ENCODE measurements around the gene TM7SF2.
"Not testable (repeated sequence)": the region's sequence is repeated elsewhere in the genome, so short reads cannot be mapped to it uniquely, and the experiment has no call there.

Gene TM7SF2

GRCh38 chr11:65136515-65137096 lies 24.9 kb downstream of the TM7SF2 start:
- DNase-seq (ENCODE audit: extremely low read depth, low read depth), result no peak
- TF ChIP-seq CTCF (IDR thresholded peaks at IDR 0.05; ENCODE audit: low read depth, low read length), result no peak

DNA sequence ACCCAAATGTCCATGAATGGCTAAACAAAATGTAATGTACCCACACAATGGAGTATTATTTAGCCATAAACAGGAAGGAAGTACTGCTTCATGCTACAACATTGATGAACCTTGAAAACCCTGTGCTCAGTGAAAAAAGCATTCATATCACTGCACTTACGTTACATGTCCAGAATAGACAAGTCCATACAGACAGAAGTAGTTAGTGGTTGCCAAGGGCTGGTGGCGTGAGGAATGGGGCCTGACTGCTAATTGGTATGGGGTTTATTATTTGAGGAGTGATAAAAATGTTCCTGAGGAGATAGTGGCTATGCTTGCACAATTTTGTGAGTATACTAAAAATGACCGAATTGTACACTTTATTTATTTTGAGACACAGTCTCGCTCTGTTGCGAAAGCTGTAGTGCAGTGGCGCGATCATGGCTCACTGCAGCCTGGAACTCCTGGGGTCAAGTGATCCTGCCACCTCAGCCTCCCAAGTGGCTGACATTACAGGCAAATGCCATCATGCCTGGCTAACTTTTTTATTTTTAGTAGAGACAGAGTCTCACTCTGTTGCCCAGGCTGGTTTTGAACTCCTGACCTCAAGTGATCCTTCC lies 30.3 kb downstream of the TM7SF2 start:
- no peak for DNase-seq (ENCODE audit: extremely low read depth, low read depth)
- TF ChIP-seq CTCF (IDR thresholded peaks at IDR 0.05; ENCODE audit: low read depth, low read length), result no peak

- TF ChIP-seq CTCF (IDR thresholded peaks at IDR 0.05; ENCODE audit: low read depth, low read length), result no peak
- no peak for DNase-seq (ENCODE audit: extremely low read depth, low read depth)
These were observed 35.8 kb downstream of the TM7SF2 start for GRCh38 chr11:65147352-65148075.

DNA sequence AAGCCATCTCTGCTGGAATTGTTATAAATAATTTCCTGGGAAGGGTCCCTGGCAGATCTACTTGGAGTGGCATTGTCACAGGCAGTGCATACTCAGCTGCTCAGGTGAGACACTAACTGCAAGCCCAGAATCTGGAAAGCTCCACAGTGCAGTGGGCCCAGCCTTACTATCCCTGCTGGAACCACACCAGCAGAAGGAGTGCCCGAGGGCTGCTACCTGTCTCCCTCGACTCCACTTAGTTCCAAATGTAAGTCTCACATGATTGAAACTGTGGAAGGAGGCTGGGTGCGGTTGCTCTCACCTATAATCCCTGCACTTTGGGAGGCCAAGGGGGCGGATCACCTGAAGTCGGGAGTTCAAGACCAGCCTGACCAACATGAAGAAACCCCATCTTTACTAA lies 37.0 kb downstream of the TM7SF2 start:
- no peak for TF ChIP-seq CTCF (IDR thresholded peaks at IDR 0.05; ENCODE audit: low read depth, low read length)
- DNase-seq (ENCODE audit: extremely low read depth, low read depth), result no peak

DNA sequence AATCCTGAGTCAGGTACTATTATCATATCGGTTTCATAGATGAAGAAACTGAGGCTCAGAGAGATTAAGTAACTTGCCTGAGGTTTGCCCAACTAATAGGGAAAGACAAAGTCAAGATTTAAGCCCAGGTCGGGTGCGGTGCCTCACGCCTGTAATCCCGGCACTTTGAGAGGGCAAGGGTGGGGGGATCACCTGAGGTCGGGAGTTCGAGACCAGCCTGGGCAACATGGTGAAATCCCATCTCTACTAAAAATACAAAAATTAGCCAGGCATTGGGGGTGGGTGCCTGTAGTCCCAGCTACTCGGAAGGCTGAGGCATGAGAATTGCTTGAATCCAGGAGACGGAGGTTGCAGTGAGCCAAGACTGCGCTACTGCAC lies 38.4 kb downstream of the TM7SF2 start:
- DNase-seq (ENCODE audit: extremely low read depth, low read depth), result not testable (repeated sequence)

- no peak for TF ChIP-seq CTCF (IDR thresholded peaks at IDR 0.05; ENCODE audit: low read depth, low read length)
- no peak for DNase-seq (ENCODE audit: extremely low read depth, low read depth)
These were observed 39.0 kb downstream of the TM7SF2 start for GRCh38 chr11:65150509-65151299.

GRCh38 chr11:65151331-65151899 lies 39.7 kb downstream of the TM7SF2 start:
- TF ChIP-seq CTCF (IDR thresholded peaks at IDR 0.05; ENCODE audit: low read depth, low read length), result no peak
- no peak for DNase-seq (ENCODE audit: extremely low read depth, low read depth)

Measured in AG09319 (cell line).